ENCODE results near the gene SOS2.

The SOS2 gene

DNA sequence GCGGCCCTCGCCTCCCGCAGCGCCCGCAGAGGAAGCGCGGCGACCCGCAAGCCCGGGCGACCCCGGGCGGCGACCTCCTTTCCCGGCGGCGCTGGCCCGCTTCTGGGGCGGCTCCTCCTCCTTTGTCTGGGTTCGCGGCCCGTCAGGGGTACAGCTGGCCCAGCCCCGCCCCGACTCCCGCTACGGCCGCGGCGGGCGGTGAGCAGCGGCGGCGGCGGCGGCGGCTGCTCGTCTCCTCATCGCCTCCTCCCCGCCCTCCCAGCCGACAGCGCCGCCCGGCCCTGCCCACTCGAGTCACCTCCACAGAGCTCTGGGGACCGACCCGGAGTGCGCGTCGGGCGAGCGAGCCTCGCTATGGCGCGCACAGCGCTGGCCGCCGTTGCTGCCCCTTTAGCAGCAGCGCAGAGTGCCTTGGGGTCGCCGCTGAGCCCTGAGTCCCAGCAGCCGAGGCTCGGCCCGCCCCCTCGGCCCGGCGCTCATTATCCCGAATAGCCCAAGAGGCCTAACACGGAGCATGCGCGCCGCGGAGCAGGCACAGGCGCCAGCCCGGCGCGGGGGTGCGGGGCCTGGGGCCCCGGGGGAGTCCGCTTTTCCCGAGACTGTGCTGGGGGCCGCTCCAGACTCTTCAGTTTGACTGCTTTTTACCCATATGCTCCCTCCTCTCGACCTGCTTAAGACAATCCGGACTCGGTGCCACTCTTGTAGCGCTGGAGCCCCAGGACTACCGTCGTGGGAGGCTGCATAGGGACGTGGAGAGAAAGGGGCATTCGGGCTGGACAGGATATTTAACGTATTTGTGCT is at the start of gene SOS2:
Gene SOS2, minus strand, starts transcription at position 104 of the 801 bp plus-strand sequence. CDS start 295 bp downstream, outside the sequence.
- DNase-seq, result peak; percentile 64 to 68

DNA sequence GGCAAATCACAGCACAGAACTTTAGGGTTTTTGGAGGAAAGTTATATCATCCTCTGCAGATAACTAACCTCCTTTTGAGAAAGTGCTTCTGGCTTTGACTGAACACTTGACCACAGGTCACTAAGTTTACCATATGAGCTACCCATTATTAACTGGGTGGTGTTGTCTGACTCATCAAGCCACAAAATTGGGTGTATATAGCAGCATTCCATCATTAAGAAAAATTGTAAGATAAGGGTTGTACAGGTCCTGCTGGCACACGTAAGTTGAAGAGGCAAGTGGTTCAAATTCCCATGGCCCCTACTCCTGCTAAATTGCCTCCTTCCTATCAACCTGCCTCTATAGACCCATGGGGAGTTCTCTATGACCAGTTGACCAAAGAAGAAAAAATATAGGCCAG is 41.1 kb upstream of the SOS2 start:
- no peak for DNase-seq

DNA sequence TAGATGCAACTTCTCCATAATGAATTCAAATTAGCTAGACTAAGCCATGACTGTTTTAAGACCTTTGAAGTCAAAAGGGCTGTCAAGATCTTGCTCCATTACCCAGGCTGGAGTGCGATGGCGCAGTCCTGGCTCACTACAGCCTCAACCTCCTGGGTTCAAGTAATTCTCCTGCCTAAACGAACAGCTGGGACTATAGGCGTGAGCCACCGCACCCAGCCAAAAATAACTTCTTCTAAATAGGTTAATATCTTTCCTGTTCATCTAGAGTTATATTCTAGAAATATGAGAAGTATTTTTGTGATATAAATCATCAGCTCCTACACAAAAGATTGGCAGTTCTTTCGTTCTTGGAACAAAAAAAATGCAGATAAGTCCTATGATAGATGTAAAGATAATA is 39.6 kb upstream of the SOS2 start:
- no peak for DNase-seq

GRCh38 chr14:50265029-50265428 is 33.7 kb upstream of the SOS2 start:
- DNase-seq, result no peak

DNA sequence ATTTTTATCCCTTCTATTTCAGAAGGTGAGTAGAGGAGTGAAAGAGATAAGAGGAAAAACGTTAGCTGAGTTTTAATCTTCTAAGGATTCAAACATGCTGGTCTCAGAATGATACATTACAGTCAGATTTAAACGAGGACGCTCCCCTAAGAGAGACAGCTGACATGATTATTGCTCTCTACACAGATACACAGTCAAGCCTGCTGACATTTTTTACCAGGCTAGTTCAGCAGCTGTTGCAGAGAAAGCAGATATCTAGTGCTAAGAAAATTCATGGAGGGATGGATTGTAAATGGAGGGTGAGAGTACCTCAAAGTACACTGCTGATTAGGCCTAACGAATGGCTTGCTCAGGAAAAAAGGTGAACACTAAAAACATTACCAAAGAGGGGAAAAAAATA is 31.9 kb upstream of the SOS2 start:
- DNase-seq, result no peak

DNA sequence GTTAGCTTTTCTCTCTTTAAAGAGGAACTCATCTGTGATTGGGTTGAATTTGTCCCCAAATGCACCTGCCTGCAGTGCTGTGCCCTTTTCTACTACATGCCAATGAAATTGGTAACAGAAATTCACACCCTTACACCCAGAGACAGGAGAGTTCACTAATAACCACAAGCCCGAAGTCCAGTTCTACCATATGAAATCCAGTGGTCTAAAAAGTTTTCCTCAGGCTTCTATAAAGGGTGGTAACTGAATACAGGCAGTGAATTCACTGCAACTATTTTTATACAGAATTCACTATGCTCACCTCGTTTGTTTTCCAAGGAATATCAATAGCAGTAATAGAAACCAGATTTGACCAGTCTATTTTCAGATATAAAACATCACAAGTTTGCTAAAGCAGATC is 31.5 kb upstream of the SOS2 start:
- DNase-seq, result no peak

DNA sequence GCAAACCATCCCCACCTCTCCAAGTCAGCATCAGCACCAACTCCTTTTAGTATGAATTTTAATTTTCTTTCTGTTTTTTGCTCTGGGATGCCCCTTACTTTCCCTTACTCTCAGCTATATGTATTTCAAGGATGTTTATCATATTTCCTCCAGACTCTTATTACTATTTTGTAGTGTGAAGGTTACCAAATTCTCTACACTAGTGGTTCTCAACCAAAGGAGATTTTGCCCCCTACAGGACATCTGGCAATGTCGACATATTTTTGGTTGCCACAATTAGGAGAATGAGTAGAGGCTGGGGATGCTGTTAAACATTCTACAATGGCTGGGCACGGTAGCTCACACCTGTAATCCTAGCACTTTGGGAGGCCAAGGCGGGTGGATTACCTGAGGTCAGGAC is 29.1 kb upstream of the SOS2 start:
- DNase-seq, result peak; percentile 26 to 50

GRCh38 chr14:50260072-50260471 is 28.7 kb upstream of the SOS2 start:
- DNase-seq, result no peak

- no peak for DNase-seq
Measured at GRCh38 chr14:50257732-50258131, 26.4 kb upstream of the SOS2 start.

- no peak for DNase-seq
Measured at GRCh38 chr14:50254248-50254647, 22.9 kb upstream of the SOS2 start.

DNA sequence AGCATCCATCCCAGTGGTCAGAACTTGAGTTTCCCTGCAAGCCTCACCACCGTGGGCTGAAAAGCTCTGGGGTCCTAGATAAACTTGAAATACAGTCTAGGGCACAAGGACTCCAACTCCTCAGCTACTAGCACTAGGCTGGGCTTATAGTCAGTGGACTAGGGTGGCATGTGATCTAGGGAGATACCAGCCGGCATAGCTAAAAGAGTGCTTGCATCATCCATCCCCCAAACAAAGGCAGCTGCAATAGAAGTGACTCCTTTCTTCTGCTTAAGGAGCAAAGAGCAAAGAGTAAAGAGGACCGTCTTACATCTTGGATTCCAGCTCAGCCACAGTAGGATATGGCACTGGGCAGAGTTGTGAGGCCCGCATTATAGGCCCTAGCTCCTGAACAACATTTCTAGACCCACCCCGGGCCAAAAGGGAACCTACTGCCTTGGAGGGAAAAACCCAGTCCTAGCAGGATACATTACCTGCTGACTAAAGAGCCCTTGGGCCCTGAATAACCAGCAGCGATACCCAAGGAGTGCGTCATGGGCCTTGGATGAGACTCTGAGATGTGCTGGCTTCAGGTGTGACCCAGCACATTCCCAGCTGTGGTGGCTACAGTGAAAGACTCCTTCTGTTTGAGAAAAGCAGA is 17.9 kb upstream of the SOS2 start:
- no peak for DNase-seq

DNA sequence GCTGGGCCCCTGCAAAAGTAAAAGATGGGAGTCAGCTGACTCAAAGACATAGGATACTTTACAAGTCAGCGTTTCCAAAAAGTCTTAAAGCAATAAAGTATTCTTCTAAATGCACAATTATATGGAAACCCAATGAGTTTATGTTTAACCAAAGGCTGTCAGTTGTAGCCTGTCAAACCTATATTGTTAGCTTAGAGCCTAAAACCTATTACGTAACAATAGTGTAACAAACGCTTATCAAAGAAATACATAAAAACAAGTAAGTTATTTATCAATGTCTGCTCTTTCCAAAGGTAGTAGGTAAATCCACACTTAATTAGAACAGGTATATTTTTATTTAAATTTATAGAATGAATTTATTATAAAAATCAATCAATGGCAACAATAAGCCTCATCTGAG is 15.9 kb upstream of the SOS2 start:
- DNase-seq, result no peak

GRCh38 chr14:50242566-50243310 is 11.4 kb upstream of the SOS2 start:
- no peak for DNase-seq

- no peak for DNase-seq
Measured at GRCh38 chr14:50242096-50242495, 10.7 kb upstream of the SOS2 start.

- peak; percentile 64 to 72 for DNase-seq
Measured at GRCh38 chr14:50237427-50237826, 6.0 kb upstream of the SOS2 start.

GRCh38 chr14:50233951-50234250 is 2.5 kb upstream of the SOS2 start:
- no peak for DNase-seq

GRCh38 chr14:50233166-50233950 is 2.0 kb upstream of the SOS2 start:
- no peak for DNase-seq

GRCh38 chr14:50232276-50232642 is 881 bp upstream of the SOS2 start:
- no peak for DNase-seq

DNA sequence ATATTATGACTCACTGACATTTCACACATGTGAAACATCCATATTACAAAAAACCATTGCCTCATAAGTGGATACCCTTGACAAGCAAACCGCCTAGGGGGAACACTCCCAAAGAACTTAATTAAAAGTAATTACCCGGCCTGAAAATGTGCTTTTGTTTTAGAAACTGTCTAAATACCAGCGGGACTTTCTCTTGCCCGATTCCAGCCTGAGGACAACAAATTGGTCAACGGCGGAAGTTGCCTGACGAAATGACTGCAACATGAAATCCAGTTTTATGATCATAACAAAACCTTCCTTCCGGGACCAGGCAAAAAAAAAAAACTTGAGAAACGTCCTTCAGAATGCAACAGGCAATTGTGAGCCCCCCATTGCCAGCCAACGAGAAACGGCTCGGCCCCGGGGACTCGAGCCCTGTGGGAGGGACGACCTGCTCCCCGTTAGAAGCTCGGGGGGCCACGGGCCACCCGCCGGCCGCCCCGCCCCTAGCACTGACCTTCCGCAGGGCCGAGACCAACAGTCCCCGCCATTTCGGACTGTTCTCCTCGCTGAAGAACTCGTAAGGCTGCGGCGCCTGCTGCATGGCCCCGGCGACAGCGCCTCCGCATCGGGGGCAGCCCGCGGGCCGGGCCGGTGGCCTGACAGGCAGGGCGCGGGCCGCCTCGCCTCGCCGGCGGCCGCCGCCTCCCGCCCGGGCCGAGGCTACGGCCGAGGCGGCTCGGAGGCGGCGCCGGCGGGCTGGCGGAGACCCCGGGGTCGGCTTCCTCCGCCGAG is 490 bp downstream of the SOS2 start:
- DNase-seq, result peak; percentile 62 to 71

- DNase-seq, result no peak
Measured at GRCh38 chr14:50230401-50230700, 1.0 kb downstream of the SOS2 start.

DNA sequence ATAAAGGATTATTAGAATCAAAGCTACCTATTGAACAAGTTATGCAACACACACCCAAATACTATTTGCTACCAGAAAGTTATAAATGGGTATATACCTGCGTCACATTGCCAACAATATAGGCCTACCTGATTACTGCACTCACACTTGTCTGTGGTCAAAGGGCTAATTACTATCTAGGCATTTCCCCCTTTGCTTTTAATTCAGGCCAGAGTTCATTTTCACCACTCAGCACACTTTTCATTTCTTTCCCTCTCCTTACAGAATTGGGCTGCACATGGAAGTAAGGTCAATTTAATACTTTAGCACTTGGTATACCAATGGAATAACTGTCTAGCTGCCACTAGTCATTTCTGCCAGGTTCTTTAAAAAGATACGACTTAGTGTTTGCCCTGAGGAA is 1.7 kb downstream of the SOS2 start:
- DNase-seq, result no peak

DNA sequence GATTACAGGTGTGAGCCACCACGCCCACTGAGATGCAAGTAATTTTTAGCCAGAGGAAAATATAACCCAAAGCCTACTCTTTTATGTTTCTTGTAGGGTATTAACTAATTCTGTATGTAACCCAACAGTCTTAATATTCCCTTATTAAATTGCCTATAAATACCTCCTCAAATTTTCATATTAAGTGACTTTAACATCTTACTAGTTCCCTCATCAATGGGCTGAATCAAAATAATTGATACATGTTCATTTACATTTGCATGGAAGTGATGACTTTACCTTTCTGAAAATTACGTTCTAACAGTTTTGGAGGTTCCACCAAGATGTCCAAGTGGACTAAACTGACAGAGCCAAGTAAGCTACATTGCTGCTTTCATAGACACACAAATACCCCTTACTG is 3.1 kb downstream of the SOS2 start:
- DNase-seq, result no peak

DNA sequence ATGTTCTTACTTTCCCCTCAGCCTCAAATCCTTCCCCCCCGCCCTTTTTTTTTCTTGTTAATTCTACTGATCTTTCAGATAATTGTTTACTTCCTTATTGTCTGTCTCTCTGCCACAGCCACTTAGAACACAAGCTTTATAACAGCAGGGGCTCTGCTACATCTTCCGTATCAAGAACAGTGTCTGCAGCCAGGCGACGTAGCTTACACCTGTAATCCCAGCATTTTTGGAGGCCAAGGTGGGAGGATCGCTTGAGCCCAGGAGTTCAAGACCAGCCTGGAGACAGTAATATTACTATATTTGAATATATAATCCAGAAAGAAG is 5.4 kb downstream of the SOS2 start:
- peak; percentile 13 to 20 for DNase-seq

All from AML-193 (cell line).